ENCODE results near the gene IL27RA.

GRCh38 chr19:14052470-14052869 is 20.9 kb downstream of the IL27RA start:
- TF ChIP-seq, protein P1, sequence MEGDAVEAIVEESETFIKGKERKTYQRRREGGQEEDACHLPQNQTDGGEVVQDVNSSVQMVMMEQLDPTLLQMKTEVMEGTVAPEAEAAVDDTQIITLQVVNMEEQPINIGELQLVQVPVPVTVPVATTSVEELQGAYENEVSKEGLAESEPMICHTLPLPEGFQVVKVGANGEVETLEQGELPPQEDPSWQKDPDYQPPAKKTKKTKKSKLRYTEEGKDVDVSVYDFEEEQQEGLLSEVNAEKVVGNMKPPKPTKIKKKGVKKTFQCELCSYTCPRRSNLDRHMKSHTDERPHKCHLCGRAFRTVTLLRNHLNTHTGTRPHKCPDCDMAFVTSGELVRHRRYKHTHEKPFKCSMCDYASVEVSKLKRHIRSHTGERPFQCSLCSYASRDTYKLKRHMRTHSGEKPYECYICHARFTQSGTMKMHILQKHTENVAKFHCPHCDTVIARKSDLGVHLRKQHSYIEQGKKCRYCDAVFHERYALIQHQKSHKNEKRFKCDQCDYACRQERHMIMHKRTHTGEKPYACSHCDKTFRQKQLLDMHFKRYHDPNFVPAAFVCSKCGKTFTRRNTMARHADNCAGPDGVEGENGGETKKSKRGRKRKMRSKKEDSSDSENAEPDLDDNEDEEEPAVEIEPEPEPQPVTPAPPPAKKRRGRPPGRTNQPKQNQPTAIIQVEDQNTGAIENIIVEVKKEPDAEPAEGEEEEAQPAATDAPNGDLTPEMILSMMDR (conservative IDR thresholded peaks at IDR 0.05; ENCODE audit: low read depth, low read length) = no peak
- TF ChIP-seq POLR2A (IDR thresholded peaks at IDR 0.05; ENCODE audit: low read depth, low read length) (no peak), RCOR1 (IDR thresholded peaks at IDR 0.05; ENCODE audit: insufficient replicate concordance, low read length) (no peak), SMC3 (IDR thresholded peaks at IDR 0.05; ENCODE audit: low read depth, low read length) (no peak), RFX5 (IDR thresholded peaks at IDR 0.05; ENCODE audit: low read depth, low read length) (no peak), CEBPB (IDR thresholded peaks at IDR 0.05; ENCODE audit: low read depth, low read length) (no peak), MAZ (IDR thresholded peaks at IDR 0.05; ENCODE audit: borderline replicate concordance, low read depth, low read length) (no peak), FOS (IDR thresholded peaks at IDR 0.05; ENCODE audit: low read depth, low read length) (no peak), MAFK (IDR thresholded peaks at IDR 0.05; ENCODE audit: low read depth, low read length) (no peak), BHLHE40 (IDR thresholded peaks at IDR 0.05; ENCODE audit: low read depth, low read length) (no peak), CHD1 (IDR thresholded peaks at IDR 0.05; ENCODE audit: low read depth, low read length) (no peak), RAD21 (IDR thresholded peaks at IDR 0.05; ENCODE audit: low read length) (no peak)
- TF ChIP-seq, protein P2, sequence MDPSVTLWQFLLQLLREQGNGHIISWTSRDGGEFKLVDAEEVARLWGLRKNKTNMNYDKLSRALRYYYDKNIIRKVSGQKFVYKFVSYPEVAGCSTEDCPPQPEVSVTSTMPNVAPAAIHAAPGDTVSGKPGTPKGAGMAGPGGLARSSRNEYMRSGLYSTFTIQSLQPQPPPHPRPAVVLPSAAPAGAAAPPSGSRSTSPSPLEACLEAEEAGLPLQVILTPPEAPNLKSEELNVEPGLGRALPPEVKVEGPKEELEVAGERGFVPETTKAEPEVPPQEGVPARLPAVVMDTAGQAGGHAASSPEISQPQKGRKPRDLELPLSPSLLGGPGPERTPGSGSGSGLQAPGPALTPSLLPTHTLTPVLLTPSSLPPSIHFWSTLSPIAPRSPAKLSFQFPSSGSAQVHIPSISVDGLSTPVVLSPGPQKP (IDR thresholded peaks at IDR 0.05; ENCODE audit: borderline replicate concordance, low read depth, low read length) = no peak
- TF ChIP-seq, protein P3, sequence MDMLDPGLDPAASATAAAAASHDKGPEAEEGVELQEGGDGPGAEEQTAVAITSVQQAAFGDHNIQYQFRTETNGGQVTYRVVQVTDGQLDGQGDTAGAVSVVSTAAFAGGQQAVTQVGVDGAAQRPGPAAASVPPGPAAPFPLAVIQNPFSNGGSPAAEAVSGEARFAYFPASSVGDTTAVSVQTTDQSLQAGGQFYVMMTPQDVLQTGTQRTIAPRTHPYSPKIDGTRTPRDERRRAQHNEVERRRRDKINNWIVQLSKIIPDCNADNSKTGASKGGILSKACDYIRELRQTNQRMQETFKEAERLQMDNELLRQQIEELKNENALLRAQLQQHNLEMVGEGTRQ (IDR thresholded peaks at IDR 0.05; ENCODE audit: low read depth, low read length) = no peak

All from IMR-90 (cell line).